ENCODE results near the gene NPAS3.

DNA sequence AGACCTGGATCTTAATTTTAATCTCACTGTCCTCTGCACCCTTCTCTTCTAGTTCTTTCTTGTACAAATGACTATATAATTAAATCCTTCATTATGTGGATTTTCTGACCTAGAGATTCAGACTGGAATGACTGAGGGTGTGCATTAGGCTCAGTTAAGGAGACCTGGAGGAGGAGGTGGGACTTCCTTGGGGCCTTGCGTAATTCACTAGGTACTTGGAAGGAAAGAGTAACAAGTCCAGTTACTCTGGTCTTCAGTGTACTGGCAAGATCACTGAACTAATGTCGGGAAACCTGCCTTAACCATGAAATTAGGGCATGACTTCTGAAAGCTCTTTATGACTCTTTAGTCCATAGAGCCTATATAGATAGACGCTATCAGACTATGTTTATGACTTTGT is 570.8 kb downstream of the NPAS3 start:
- TF ChIP-seq, protein P1, sequence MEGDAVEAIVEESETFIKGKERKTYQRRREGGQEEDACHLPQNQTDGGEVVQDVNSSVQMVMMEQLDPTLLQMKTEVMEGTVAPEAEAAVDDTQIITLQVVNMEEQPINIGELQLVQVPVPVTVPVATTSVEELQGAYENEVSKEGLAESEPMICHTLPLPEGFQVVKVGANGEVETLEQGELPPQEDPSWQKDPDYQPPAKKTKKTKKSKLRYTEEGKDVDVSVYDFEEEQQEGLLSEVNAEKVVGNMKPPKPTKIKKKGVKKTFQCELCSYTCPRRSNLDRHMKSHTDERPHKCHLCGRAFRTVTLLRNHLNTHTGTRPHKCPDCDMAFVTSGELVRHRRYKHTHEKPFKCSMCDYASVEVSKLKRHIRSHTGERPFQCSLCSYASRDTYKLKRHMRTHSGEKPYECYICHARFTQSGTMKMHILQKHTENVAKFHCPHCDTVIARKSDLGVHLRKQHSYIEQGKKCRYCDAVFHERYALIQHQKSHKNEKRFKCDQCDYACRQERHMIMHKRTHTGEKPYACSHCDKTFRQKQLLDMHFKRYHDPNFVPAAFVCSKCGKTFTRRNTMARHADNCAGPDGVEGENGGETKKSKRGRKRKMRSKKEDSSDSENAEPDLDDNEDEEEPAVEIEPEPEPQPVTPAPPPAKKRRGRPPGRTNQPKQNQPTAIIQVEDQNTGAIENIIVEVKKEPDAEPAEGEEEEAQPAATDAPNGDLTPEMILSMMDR (conservative IDR thresholded peaks at IDR 0.05; ENCODE audit: low read length): no peak
- no peak for TF ChIP-seq EZH2phosphoT487 (IDR thresholded peaks at IDR 0.05; ENCODE audit: borderline replicate concordance, low read depth, low read length)
